HK-2 (cell line): ENCODE measurements around the gene VSNL1.
A peak's percentile ranks its signal among the peaks of the same experiment; 100 is the strongest.

Source experiments
- DNase-seq: peaks from one replicate; pipeline ENCODE4 v3.0.0-alpha.2; 2018; ENCODE audit not compliant: unreplicated experiment

VSNL1 gene

DNA sequence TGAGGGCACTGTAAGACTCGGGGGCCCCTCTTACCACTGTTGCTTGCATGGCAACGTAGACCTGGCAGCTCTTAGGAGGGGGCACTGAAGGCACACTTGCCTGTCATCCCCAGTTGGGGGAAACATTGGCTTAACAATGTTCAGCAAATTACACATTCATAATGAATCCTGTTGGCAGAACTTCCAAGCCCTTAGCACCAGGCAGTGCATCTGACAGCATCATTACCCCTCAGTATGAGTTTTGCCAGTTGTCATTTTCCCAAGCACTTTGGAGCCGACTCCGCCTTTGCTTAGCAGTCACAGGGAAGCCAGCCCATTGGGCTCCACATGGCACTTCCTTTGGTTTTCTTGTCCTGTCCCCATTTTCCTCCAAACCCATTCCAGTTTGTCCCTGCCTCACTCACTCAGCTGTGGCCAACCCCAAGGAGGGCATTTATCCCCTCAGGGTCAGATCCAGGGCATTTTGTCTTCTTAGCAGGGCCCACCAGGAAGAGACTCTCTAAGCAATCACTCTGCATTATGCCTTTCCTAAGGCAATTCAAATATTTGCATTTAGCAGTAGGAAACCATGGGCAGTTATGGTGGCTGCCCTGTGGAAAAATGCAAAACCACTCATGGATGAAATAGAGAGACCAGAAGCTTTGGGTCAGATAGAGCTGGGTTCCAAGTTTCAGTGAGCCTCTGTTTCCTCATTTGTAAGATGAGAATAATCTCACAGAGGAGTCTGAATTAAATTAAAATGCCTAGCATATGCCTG lies 73.9 kb downstream of the VSNL1 start:
- no peak for DNase-seq

DNA sequence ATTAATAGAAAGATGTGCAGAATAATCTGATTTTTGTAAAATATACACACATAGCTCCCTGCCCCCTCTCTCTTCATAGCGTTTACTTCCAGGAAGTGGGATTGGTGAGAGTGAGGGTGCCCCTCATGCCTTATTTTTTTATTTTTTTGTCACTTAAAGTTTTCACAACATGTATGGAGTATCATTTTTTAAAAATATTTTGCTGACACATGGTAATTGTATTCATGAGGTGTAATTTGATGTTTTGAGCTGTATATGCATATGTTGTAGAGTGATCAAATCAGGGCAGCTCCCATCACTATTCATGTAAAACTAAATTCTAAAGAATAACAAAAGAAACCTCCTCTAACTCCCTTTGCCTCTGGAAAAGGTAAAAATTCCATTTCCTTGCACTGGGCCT lies 74.7 kb downstream of the VSNL1 start:
- DNase-seq = no peak

- no peak for DNase-seq
Observed at GRCh38 chr2:17615728-17616351, 75.3 kb downstream of the VSNL1 start.

DNA sequence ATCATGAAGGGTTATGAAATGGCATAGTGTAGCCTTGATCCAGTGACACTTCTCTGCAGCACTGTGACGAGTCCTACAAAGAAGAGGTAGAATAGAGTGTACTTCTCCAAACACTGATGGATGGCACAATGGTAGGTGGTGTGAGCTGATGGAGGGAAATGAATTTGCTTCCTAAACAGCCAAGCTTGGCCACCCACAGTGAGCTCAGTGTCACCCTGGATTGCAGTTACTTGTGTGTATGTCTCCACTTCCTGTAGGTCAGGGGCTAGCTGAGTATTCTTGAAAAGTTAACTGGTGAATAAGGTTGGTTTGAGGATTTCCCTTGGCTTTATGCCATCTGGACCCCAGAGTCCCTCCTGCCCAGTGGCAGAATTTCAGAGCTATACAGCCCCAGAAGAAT lies 75.9 kb downstream of the VSNL1 start:
- no peak for DNase-seq

DNA sequence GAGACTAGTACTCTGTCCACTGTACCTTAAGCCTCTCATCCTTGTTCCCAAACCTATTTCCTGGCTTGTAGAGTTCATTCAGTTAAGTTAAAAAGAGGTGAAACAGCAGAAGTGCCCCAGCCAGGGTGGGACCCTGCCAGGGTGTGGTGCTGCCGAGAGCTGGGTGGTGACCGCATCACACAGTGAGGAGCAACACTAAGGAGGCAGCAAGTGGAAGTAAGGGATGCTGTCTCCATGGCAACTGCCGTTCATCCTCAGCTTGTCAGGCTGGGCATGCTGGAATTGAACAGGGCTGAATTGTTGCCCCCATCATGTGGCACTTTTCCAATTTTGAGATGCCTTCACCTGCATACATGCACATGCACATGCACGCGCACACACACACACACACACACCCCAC lies 77.0 kb downstream of the VSNL1 start:
- DNase-seq = no peak

GRCh38 chr2:17617955-17618354 lies 77.5 kb downstream of the VSNL1 start:
- DNase-seq = no peak

- no peak for DNase-seq
Observed at GRCh38 chr2:17620280-17620679, 79.8 kb downstream of the VSNL1 start.

- DNase-seq = no peak
Observed at GRCh38 chr2:17620841-17621240, 80.3 kb downstream of the VSNL1 start.

GRCh38 chr2:17621781-17622180 lies 81.3 kb downstream of the VSNL1 start:
- no peak for DNase-seq

DNA sequence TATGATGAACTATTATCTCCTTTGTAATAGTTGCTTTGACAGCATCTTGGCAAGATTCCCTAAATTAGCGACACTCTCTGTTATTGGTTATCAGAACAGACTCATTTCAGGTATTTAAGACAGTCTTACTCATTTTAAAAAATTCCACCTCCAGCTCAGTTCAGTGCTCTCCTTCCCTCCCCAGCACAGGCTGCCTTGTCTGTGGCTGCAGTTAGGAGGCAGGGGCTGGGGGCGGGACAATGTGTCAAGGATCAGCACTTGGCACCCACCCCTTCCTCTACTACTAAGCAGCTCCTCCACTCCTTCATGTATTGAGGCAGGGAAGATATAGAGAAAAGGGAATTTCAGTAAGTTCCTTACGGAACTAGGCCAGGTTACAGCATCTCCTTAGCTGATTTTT lies 85.0 kb downstream of the VSNL1 start:
- DNase-seq = no peak

DNA sequence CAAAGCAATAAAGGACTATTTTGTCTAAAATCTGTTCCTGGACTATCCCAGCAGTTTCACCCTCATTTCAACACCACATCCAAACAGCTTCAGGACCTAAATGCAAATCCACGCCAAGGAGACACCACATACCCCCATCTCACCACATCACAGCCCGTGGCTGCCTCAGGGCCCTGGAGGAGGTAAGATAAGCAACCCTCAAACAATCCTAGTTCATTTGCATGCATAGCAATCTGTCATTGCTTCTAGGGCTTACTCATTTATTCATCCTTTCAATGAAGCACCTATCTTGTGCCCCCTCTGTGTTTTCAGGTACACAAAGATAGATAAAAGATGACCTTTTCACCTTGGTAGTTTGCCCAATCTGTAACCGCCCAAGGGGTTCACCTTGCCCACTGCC lies 86.5 kb downstream of the VSNL1 start:
- no peak for DNase-seq

- DNase-seq = no peak
Observed at GRCh38 chr2:17627434-17627833, 86.9 kb downstream of the VSNL1 start.

GRCh38 chr2:17628349-17629261 lies 88.1 kb downstream of the VSNL1 start:
- DNase-seq = no peak

DNA sequence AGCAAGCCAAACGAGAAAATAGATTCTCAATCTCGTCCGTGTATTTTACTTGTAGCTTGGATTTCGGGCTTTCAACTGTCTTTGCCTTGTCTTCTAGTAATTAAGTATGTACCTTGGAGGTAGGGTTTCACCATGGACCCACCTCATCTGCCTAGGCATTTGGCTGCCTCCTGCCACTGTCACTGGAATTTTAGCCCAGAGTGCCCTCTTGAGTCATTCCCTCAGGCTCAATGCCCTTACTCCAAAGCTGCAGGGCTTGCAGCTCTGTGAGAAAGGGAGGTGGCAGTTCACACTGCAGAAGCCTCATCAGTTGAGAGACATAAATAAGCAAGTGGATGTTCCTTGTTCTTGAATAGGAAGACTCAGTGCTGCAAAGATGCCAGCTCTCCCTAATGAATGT lies 89.6 kb downstream of the VSNL1 start:
- no peak for DNase-seq

DNA sequence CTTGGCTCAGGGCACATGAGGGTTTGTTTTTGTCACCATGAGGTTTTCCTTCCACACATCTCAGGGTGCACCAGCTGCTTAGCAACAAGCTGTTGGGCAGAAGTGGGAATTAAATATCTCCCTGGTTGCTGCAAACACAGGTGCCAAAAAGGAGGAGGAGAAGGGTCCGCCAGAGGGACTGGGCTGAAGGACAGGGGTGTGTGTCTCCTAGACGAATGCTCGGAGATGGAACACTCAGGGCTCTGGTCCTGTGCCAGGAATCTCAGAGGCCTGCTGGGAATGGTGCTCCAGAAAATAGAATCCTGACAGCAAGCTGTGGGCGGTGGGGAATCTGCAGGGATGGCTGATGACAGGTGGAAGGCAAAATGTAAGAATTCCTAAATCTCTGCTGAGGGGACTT lies 94.5 kb downstream of the VSNL1 start:
- DNase-seq = no peak

- no peak for DNase-seq
Observed at GRCh38 chr2:17636257-17636656, 95.8 kb downstream of the VSNL1 start.

- no peak for DNase-seq
Observed at GRCh38 chr2:17637131-17637906, 96.8 kb downstream of the VSNL1 start.

DNA sequence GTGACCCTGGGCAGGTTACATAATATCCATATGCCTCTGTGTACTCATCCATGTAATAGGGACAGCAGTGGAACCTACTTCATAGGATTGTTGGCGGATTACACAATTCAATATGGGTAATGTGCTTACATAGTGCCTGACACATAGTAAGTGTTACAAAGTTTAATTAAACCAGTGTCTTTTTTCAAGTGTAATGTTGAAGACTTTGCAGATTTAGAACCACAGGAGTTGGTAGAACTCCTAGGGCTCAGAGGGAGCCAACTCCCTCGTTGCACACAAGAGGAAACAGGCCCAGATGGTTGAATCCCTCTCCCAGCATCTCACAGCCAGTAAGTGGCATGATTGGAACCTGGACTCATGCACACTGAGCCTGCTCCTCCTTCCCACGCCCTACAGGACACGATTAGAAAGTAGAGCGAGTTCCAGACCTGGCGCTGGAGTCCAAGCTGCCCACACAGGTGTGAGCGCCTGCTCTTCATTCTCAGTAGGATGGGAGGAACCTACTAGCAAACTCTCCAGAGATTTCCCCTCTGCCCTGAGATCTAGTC lies 97.8 kb downstream of the VSNL1 start:
- no peak for DNase-seq

DNA sequence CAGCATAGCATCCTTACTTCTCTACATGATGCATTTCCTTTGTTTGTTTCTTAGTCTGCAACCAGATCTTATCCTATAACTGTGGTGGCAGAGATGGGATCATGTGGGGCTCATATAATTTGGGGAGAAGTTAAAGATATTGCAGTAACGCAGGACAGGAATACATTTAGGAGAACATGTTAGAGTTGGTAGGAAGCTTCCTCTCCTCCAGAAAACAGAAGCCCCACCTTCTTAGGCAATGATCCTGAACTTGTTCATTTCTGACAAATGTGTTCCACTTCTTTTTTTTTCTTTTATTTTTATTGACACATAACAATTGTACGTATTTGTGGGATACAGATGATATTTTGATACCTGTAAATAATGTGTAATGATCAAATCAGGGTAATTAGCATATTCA lies 99.9 kb downstream of the VSNL1 start:
- no peak for DNase-seq

GRCh38 chr2:17643031-17643615 lies 102.6 kb downstream of the VSNL1 start:
- peak; percentile 66 for DNase-seq
